CD4-positive, alpha-beta T cell treated with Interleukin-2 at 100 ng/mL for 4 hours (primary cell): ENCODE results near the gene TMEM145.

Source experiments
- DNase-seq: peaks from one replicate; pipeline ENCODE4 v3.0.0-alpha.2; 2020; ENCODE audit warnings: low spot score

Gene TMEM145

DNA sequence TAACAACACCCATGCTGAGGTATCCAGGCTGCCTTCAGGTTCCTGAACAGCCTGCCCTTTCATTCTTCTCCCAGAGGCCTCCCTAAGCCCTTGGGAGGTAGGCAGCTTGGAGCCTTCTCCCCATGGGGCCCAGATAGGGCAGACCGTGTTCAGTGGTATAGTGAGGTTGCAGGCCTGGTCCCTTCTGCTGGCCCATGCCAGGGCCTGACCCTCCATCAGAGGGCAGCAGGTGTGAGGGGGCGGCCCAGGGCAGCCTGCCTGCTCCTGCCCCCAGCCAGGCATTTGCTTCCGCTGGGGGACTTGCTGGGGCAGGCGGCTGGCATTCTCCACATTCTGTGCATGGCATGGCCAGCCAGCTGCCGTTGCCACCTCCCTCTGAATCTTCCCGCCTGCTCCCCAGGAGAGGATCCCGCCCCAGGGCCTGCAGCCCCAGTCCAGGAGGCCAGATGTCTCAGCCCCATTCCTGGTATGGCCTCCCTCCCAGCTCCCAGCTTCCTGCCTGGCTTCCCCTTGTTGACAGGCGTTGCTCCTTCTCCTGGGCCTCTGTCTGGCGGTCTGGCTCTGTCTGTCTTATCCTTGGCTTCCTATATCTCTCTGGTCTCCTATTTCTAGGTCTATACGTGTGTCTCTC, 35.2 kb upstream of the TMEM145 start:
- no peak for DNase-seq

DNA sequence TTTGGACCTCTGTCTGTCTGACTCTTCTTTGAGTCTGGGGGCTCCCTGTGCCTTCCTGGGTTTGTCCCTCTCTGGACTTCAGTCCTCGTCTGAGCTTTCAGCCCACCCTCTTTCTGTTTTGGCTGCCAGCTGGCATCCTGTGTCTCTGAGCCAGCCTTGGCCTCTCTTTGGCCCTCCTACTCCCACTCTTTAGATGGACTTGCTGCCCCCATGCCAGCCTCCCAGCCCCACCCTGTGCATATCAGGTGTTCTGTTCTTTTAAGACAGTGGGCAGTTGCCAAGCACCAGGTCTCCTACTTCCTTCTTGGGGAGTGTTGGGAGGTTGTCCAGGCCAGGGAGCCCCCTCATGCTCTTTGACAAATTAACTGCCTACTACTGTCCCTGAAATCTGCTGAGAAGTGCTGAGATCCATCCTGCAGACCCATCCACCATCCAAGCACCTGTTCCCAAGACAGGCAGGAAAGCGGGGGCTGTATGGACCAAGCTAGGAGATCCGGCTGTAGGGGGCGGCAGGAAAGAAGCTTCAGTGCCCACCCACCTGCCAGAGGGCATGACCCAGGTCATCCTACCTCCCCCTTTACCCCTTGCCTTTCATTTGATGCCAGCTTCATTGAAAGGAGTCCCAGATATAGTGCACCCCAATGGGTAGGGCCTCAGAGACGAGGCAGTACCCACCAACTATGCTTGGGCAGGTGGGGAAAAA, 34.5 kb upstream of the TMEM145 start:
- DNase-seq, result no peak

GRCh38 chr19:42279155-42279901, 33.8 kb upstream of the TMEM145 start:
- no peak for DNase-seq

- peak; percentile 91 for DNase-seq
Observed at GRCh38 chr19:42279902-42280814, 33.0 kb upstream of the TMEM145 start.

DNA sequence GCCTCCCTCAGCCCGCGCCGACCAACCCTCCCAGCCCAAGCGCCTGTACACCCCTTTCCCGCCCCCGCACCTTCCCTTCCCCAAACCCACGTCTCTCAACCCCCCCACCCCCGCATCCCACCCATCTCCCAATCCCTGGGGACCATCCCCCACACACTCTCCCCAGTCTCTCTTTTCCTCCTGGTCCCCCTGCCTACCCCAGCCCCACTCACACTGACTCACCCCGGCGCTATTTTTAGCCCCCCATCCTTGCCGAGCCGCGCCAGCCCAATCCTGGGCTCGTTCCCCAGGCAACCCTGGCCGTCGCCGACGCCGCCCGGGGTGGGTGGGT, 32.3 kb upstream of the TMEM145 start:
- no peak for DNase-seq

- no peak for DNase-seq
Observed at GRCh38 chr19:42281146-42281826, 31.8 kb upstream of the TMEM145 start.

DNA sequence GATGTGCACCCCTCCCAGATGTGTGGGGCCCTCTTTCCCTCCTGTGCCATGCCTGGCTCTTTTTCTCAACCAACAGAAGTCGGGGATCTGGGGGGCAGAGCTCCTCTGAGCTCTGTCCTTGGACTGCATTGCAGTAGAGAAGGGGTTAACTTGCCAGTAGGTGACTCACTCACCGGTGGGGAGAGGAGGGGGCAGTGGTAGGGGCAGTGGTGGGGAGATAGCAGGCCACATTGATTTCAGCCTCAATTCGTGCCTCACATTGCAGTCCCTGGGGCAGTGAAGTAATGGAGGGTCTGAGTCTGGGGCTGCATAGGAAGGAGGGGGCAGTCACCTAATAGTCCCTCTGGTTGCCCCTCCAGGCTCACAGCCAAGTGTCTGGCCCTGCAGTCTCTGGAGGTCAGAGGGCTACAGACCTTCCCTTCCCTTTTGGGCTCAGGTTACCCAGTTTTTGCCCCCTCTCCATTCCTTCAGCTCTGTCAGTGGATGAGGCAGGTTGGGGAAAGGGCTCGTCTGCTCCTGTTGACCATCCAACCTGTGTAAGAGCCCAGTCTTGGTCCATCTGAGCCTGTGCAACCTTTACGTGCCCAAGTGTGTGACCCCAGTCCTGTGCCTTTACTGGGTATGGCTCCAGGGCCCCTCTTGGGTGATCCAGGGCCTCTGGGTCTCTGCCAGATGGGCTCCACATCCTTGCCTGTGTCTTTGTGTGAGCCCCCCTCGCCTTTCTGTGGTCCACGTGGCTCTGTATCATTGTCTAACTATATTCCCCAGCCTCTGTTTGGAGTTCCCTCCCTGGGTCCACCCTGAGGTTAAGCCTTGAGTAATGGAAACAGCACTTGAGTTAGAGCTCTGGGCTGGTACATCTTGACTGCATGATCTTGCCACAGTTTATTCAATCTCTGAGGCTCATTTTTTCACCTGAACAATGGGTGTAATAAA, 31.0 kb upstream of the TMEM145 start:
- no peak for DNase-seq

GRCh38 chr19:42282819-42283187, 30.3 kb upstream of the TMEM145 start:
- no peak for DNase-seq

- peak; percentile 96 for DNase-seq
Observed at GRCh38 chr19:42283188-42284065, 29.7 kb upstream of the TMEM145 start.

- DNase-seq, result peak; percentile 88
Observed at GRCh38 chr19:42284066-42284501, 29.0 kb upstream of the TMEM145 start.

DNA sequence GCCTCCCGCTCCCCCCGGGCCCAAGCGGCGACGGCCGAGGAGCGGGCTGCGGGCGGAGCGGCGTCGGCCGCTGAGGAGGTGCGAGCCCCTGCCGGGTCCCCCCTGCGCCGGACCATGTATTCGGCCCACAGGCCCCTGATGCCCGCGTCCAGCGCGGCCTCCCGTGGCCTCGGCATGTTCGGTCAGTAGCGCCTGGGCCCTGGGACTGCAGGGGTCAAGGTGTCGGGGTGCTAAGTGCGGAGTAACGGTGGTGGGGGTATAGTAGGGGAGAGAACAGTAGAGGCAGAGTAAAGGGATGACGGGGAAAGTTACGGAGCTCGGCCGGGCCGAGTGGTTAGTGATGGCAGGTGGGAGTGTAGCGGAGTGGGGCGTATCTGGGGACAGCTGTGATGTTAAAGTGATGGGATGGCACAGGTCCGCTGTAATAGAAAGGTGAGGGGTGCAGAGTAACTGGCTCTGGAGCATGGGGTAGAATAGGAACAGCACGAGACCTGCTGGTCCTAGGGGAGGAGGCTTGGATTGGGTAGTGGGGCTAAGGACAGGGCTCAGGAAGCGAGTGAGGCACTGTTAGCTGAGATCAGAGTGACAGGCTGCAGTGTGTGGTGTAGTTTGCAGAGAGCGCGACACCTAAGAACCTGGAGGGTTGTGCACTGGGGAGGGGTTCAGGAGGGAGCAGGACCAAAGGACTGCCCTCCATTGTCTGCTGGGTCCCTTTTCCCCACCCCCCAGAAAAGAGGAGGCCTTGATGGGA, 28.3 kb upstream of the TMEM145 start:
- DNase-seq, result no peak

DNA sequence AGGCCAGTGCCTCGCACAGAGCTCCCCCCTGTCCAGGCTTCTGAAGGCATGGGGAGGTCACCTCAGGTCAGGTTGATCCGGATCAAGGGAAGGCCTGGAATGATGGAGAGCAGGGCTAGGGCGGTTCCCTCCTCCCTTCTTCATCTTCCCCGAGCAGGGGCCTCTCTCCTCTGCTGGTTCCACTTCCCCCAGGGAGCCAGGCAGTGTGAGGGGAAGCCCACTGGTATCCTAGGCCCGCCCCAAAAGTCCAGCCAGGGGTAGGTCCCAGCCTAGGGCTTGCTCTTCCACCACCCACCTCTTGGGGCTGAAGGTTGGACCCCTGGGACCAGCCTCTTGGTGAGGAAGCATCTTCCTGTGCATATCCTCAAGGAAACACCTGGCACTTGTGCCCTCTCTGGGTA, 27.6 kb upstream of the TMEM145 start:
- DNase-seq, result no peak

GRCh38 chr19:42285988-42286348, 27.1 kb upstream of the TMEM145 start:
- DNase-seq, result no peak

DNA sequence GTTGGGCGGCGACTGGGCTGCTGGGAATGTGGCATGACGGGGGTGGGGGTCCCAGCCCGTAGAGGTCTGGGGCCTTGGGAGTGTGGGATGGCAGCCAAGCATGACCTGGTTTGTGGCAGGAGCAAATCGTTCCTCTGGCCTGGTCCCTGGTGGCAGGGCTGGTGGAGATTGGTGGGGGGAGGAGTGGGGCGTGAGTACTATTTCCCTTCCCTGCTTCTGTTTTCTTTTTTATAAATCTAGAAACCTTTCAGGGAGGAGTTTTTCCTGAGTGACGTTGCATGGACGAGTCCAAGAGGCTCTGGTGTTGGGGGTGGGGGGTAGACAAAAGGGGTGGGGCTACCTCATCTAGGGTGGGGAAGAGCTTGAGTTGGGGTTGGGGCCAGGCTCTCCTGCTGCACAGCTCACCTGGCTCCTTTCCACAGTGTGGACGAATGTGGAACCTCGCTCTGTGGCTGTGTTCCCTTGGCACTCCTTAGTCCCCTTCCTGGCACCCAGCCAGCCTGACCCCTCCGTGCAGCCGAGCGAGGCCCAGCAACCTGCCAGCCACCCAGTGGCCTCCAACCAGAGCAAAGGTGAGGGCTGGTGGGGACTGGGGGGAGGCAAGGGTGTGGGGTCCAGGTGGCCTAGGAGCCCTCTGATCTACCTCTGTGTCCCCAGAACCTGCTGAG, 26.6 kb upstream of the TMEM145 start:
- DNase-seq, result no peak

DNA sequence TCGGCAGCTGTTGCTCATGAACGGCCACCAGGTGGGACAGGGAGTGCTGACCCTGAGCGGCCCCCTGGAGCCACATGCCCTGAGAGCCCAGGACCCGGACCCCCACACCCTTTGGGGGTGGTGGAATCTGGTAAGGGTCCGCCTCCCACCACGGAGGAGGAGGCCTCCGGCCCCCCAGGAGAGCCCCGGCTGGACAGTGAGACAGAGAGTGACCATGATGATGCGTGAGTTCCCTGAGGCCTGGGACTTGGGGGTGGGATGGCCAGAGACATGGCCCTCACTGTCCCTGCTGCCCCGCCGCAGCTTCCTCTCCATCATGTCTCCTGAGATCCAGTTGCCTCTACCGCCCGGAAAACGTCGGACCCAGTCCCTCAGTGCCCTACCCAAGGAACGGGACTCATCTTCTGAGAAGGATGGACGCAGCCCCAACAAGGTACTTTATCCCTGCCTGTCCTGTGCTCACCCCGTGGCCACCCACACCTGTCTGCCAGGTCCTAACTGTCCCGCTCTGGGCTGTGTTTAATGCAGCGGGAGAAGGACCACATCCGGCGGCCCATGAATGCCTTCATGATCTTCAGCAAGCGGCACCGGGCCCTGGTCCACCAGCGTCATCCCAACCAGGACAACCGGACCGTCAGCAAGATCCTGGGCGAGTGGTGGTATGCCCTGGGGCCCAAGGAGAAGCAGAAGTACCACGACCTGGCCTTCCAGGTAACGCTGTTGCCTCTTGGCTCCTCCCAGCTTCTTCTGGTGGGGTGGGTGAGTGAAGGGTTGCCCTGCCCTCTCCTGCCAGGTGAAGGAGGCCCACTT, 25.9 kb upstream of the TMEM145 start:
- no peak for DNase-seq

DNA sequence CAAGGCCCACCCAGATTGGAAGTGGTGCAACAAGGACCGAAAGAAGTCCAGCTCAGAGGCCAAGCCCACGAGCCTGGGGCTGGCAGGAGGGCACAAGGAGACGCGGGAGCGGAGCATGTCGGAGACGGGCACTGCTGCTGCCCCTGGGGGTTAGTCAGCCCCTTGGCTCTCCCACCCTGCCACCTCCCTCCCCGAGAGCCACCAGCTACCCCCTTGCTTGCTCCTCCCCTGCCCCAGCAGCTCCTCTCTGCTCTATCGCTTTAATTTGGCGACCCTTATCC, 25.3 kb upstream of the TMEM145 start:
- no peak for DNase-seq

DNA sequence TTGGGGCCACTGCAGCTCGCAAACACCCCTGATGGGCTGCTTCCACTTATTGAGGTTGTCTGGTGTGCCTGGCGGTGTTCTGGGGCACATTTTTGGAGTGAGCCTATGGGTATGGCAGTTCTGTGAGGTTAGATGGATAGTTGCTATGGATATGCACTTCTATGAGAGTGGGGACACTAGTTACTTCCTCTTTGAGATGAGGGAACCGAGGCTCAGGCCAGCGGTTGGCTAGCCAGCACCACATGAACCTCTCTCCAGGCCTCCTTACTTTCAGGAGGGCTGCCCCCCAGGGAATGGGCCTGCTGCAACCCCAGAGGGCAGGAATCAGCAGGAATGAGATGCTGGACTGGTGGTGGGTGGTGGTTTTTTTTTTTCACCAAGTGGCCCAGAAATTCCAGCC, 24.7 kb upstream of the TMEM145 start:
- no peak for DNase-seq
